HL-60 (cell line): ENCODE measurements around the gene TUBGCP2.

Experiments used
- DNase-seq, 2 experiments: peaks; one replicate each; pipeline ENCODE4 v3.0.0-alpha.2; 2010 to 2020; ENCODE audit warnings: low read depth in 1 of 2, low spot score in 1 of 2
- H3K27ac ChIP-seq: fragments of 250-450 bp; sonication (Bioruptor Pico); replicated peaks from 2 replicates; pipeline ENCODE4 v1.5.1; 2020; ENCODE audit warnings: mild to moderate bottlenecking, moderate library complexity
- H3K27me3 ChIP-seq: fragments of 250-450 bp; sonication (Bioruptor Pico); 2 replicates; pipeline ENCODE4 v1.5.1; 2021; ENCODE audit warnings: mild to moderate bottlenecking, moderate library complexity; ENCODE audit not compliant: insufficient read depth, poor library complexity, severe bottlenecking
- H3K4me3 ChIP-seq: replicated peaks from 2 replicates; pipeline ENCODE4 v1.5.1; 2011; ENCODE audit warnings: mild to moderate bottlenecking, control low read depth, low read length; ENCODE audit not compliant: insufficient read depth
- CTCF ChIP-seq: IDR thresholded peaks from one replicate; pipeline ENCODE4 v1.5.1; 2011; ENCODE audit warnings: low read length, control low read depth, inconsistent platforms; ENCODE audit not compliant: insufficient read depth
- GABPA ChIP-seq: IDR thresholded peaks from 2 replicates; pipeline ENCODE4 v1.6.1; 2012; ENCODE audit warnings: low read depth
- POLR2AphosphoS5 ChIP-seq: IDR thresholded peaks from 2 replicates; pipeline ENCODE4 v1.6.1; 2012; ENCODE audit warnings: low read depth
- REST ChIP-seq: IDR thresholded peaks from 2 replicates; pipeline ENCODE4 v1.6.1; 2012; ENCODE audit warnings: low read depth; ENCODE audit not compliant: insufficient replicate concordance
- SPI1 ChIP-seq: IDR thresholded peaks from 2 replicates; pipeline ENCODE4 v1.6.1; 2012; ENCODE audit warnings: low read depth, mild to moderate bottlenecking, borderline replicate concordance

TUBGCP2 gene

GRCh38 chr10:133329491-133330202 lies 21.0 kb upstream of the TUBGCP2 start:
- peak; percentile 74 to 80 for DNase-seq
- no peak overlapping the region for H3K27ac ChIP-seq
- H3K27me3 ChIP-seq: peaks cover 40% of the 10 kb centered on the region
- H3K4me3 ChIP-seq: no peak overlapping the region
- TF ChIP-seq POLR2AphosphoS5 (no peak), CTCF (peak; percentile 86)

- no peak overlapping the region for H3K27ac ChIP-seq
- H3K4me3 ChIP-seq: no peak overlapping the region
- H3K27me3 ChIP-seq: peaks cover 38% of the 10 kb centered on the region
- TF ChIP-seq GABPA: no peak
- TF ChIP-seq REST: no peak
- no peak for TF ChIP-seq CTCF
- TF ChIP-seq SPI1: no peak
- no peak for DNase-seq
Measured at GRCh38 chr10:133328358-133329343, 20.0 kb upstream of the TUBGCP2 start.

GRCh38 chr10:133327651-133328357 lies 19.1 kb upstream of the TUBGCP2 start:
- H3K27me3 ChIP-seq: peaks cover 38% of the 10 kb centered on the region
- no peak overlapping the region for H3K4me3 ChIP-seq
- no peak for DNase-seq
- H3K27ac ChIP-seq: no peak overlapping the region
- TF ChIP-seq GABPA (no peak), POLR2AphosphoS5 (no peak), CTCF (no peak), REST (no peak), SPI1 (no peak)
